Stimulated activated CD8-positive, alpha-beta memory T cell treated with anti-CD3 and anti-CD28 coated beads, Interleukin-7, amount 100 ng/mL, for 24 hours (primary cell): Measurements from ENCODE around the gene ALG1.
A peak's percentile ranks its signal among the peaks of the same experiment; 100 is the strongest.
"Not testable (repeated sequence)": the region's sequence is repeated elsewhere in the genome, so short reads cannot be mapped to it uniquely, and the experiment has no call there.

Experiments
- DNase-seq: peaks from one replicate; pipeline ENCODE4 v3.0.0-alpha.2; 2020; ENCODE audit warnings: low read depth

ALG1 gene

DNA sequence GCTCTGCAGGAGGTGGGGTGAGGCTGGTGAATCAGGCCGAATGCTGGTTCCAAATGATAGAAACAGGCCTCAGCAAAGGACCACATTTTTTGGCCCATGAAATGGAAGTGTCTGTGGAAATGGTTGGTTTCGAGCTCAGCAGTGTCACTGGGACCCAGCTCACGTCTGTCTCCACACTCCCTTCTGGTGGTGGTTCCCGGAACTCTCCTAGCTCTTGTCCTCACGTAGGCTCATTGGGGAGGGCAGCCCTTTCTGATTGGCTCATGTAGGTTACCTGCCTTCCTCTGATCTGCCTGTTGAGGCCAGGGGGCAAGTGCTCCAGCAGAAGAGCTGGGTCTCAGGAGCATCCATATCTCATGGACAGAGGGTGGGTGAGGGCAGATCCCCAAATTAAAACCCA lies 4.0 kb downstream of the ALG1 start:
- DNase-seq, result no peak

DNA sequence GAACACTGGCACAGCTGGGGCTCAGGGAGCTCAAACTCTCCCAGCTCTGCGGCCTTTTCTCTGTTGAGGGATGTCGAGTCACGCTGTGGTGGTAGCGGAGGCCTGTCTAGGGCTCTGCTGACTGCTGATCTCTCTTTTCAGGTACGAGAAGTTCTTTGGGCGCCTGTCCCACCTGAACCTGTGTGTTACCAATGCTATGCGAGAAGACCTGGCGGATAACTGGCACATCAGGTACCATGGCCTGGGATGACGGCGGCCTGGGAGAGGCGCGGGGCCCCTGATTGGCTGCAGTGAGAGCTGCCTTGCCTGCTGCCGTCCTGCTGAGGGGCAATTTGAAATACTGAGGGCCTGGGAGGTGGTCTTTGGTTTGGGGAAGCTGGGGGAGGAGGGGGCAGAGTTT lies 5.7 kb downstream of the ALG1 start:
- DNase-seq, result no peak

DNA sequence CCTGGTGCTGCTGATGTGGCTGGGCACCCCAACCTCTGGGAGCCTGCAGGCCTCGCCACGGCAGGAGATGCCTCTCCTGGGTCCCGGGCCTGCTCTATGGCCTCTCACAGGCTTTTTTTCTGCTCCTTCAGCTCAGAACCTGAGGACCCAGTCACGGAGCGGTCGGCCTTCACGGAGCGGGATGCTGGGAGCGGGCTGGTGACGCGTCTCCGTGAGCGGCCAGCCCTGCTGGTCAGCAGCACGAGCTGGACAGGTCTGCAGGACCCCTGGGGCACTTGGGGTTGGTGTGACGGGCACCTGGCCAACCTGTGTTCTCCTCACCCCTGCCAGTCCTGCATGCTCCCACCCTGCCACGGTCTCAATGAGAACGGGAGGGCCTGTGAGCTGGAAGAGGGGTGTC lies 7.0 kb downstream of the ALG1 start:
- no peak for DNase-seq

DNA sequence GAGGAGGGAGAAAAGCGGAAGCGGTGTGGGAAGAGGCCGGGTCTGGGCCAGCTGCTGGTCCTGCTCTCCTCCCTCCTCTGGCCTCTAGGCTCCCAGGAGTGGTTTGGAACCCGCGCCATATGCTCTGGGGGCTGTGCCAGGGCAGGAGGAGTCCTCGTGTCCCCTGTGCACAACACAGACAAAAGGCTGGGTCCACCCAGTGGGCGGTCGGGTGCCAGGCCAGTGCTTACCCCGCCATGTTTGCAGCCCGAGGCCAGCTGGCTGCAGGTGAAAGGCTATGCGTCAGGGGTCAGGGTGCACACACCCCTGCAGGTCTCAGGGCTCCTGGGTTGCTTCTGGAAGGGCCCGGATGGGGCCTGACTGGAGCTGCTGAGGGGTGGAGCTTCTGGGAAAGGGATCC lies 8.8 kb downstream of the ALG1 start:
- DNase-seq, result not testable (repeated sequence)

DNA sequence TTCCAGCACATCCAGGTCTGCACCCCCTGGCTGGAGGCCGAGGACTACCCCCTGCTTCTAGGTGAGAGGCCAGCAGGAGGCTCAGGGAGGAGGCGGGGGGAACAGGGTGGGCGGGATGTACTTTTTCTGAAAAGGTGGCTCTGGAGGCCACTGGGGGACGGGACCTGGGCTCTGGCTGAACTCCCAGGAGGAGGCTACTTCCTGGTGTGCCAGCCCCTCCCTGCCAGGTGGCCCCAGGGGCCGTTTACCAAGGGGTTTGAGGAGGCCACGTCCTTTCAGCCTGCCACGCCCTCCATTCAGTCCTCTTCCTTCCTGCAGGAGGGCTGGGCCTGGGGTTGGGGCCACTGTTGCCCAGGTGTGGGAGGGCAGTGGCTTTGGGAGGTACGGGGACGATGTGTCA lies 9.4 kb downstream of the ALG1 start:
- not testable (repeated sequence) for DNase-seq

DNA sequence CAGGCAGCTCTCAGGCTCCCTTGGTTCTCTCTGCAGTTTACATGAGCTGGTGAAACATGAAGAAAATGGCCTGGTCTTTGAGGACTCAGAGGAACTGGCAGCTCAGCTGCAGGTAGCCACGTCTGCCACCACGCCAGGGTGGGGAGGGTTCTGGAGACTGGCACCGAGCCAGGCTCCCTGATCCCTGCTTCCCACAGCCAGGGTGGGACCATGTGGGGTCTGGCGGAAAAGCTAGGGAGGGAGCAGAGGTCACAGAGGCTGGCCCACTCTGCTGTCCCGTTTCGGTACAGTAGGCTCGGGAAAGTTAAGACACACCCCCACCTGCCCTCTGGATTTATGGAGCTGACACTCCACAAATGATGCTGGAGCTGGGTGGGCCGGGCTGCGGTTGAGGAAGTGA lies 12.0 kb downstream of the ALG1 start:
- not testable (repeated sequence) for DNase-seq

DNA sequence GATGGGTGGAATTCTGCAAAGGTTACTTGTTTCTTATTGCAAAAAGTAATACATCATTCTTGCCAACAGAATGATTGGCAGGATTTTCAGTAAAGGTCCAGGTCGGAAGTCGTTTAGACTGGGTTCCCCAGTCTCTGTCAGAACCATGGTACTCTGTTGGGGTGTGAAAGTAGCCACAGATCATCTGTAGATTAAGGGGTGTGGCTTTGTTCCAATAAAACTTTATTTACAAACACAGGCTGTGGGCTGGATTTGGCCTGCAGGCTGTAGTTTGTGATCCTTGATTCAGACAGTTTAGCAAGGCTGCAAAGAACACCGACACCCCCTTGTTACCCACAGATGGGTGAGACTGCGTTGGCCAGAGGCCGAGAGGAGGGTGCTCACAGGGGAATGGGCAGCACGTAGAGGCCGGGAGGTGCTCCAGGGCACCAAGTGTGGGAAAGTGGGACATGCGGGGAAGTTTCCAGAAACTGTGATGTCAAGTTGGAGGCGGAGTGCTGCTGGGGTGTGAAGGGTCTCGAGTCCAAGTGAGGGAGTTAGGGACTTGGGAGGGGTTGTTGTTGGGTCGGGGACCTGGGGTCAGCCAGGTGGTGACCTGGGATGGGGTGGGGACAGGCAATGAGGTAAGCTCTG lies 12.6 kb downstream of the ALG1 start:
- DNase-seq, result not testable (repeated sequence)

DNA sequence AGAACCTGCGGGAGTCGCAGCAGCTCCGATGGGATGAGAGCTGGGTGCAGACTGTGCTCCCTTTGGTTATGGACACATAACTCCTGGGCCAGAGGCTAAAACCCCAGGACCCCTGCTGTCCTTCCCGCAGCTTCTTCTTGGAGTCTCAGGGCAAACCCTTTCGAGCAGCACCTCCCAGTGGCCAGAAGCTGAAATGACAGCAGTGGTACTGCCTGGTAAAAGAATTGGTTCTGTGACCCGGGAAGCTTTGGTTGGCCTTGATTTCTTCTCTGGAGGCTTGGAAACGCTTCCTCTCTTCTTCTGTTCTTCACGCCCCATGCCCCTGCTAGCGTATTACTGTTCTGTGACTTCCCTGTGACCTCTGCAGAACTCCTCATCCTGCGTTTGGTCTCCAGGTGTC lies 13.2 kb downstream of the ALG1 start:
- peak; percentile 41 for DNase-seq

DNA sequence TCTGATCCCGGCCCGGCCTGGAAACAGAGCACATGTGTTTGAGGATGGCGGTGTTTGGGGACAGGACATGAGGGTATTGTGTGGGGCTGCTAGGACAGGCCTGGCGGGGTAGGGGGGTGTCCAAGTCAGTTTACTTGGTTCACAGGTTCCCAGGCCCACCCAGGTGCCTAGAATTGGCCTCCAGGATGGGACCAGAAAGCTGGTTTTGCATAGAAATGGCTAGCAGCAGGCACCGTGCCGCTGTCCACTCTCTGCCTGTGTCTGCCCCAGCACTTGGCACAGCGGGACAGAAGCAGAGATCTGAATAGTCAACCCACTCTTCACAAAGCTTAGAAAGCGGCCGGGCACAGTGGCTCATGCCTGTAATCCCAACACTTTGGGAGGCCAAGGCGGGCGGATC lies 14.1 kb downstream of the ALG1 start:
- DNase-seq, result not testable (repeated sequence)

DNA sequence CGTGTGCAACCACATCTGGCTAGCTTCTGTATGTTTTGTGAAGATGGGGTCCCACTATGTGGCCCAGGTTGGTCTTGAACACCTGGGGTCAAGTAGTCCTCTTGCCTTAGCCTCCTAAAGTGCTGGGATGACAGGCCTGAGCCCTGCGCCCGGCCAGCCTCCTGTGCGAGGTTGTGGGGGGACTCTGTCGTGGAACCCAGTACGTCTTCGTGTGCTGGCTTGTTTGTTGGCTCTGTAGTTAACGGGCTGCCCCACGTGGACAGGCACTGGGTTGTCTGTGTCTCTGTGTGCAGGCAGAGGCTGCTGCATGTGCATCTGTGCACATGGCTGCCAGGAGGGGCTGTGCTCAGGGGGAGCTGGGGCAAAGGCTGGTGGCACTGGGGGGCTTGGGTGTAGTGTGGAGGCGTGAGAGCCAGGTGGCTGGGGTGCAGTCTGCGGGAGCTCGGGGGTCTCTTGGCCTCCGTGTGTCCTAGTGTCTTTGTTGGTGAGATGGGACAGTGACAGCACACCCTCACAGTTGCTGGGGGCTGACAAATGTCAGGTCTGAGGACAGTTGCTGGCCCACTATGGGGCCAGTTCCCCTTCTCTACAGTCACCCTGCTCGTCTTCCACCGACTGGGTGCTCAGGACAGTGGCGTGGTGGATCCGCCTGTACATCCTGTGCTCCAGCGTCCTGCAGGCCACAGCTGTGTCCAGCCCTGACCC lies 16.6 kb downstream of the ALG1 start:
- not testable (repeated sequence) for DNase-seq

DNA sequence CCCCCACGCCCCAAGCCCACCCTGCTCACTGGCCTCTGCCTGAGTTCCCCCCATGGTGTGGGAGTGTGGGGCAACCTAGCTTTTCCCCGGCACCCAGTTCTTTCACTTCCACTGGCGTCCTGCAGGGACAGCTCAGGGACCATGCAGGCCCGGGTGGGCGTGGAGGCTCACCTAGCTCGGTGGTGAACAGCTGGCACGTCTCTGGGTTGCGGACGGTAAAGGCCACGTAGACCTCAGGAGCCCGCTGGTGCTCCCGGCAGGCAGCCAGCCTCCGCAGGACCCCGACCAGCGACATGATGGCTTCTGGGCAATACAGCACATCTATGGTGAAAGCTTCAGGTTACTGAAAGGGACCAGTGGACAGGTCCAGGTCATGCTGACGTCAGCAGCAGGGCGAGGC lies 17.3 kb downstream of the ALG1 start:
- not testable (repeated sequence) for DNase-seq

DNA sequence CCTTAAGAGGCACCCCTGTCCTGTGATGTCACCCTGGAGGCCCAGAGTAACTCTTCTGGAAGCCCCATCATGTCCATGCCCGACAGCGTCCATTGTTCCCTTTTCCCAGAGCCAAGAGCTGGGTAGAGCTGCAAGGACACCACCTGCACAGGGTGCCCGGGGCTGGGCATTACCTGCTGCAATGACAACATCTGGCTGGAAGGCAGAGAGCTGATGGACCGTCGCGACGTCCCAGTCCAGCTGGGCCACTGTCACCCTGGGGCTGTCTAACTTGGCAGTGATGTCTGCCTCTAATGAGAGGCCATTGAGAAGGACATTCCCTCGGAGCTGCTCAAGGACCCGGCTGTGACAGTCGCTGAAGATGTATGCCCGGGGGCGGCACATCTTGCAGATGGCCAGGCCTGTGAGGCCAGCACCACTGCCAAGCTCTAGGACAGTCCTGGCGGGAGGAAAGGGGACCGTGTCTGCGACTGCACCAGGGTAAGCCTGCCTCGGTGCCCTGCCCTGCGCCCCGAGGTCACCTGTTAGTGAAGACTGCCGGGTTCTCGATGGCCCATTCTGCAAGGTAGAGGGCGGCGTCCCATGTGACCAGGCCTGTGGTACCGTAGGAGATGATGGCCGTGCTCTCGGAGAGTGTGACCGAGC lies 18.4 kb downstream of the ALG1 start:
- not testable (repeated sequence) for DNase-seq

DNA sequence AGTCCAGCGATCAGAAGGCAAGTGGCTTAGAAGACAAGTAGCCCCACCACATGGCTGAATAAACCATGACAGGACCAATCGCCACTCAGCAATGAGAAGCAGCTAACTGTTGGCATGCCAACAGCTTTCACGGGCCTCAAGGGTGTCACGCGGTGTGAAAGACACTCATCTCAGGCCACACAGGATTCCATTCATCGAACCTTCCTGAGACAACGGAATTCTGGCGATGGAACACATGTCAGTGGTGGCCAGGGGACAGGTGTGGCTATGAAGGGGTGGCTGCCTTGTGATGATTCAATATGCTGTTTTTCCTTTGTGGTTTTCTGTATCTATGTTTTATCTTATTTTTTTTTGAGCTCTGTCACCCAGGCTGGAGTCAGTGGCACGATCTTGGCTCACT lies 18.9 kb downstream of the ALG1 start:
- DNase-seq, result not testable (repeated sequence)

DNA sequence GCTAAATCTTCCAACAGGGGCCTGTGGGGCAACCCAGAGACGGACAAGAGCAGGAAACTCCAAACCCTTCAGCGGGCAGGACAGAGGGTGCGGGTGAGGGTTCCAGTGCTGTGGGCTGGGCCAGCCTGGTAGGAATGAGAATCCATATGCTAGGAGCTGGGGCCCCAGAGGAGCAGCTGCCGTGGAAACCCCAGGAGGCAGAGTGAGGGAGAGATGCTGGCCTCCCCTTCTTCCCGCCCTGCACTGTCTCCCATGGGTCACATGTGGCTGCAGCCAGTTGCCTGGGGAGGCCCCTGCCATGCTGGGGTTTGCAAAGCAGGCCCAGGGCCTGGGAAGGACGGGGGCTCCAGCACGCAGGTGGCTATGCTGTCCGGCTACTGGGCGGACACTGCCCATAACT lies 21.4 kb downstream of the ALG1 start:
- not testable (repeated sequence) for DNase-seq

DNA sequence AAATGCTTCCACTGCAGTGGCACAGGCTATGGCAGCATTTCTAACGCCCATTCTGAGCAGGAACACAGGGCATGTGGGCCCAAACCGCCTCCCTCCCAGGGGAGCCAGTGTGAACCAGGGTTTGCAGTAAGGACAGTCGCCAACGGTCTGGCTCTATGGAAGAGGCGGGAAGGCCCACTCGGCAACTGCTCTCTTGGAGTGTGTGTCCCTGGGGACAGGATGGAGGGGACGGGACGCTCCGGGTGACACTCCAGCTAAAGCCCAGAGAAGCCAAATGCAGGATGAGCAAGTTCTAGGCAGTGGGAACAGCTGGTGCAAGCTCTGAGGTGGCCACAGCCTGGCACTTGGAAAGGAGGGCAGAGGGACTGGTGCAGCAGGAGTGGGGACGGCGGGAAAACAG lies 22.1 kb downstream of the ALG1 start:
- DNase-seq, result not testable (repeated sequence)

DNA sequence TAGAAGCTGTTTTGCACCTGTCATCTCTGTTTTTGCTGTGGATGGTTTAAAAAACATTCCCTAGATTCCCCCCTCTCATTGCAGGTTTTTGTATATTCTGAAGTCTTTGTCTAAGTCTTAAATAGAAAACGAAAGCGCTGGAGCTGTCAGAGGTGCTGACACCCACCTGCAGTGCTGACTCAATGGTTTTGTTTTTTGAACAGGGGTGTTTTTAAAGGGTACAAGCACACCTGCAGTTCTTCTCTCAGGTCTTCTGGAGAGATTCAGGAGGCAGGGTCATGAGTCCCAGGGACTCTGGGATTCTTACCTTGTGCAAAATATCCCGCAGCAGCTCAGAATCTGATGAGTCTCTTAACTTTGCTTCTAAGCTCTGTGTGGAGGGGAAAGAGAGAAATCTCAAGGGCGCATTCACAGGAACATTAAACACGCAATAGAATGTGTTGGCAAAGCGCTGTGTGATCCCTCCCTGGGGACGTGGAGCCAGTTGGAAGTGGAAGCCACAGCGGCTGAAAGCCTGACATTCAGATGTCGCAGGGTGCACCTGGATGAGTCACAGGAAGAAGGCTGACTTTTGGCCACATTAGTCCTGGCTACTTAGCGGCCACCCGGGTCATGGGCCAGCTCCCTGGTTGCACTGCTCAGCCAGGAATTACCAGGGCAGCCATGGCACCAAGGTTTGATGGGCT lies 23.6 kb downstream of the ALG1 start:
- not testable (repeated sequence) for DNase-seq

DNA sequence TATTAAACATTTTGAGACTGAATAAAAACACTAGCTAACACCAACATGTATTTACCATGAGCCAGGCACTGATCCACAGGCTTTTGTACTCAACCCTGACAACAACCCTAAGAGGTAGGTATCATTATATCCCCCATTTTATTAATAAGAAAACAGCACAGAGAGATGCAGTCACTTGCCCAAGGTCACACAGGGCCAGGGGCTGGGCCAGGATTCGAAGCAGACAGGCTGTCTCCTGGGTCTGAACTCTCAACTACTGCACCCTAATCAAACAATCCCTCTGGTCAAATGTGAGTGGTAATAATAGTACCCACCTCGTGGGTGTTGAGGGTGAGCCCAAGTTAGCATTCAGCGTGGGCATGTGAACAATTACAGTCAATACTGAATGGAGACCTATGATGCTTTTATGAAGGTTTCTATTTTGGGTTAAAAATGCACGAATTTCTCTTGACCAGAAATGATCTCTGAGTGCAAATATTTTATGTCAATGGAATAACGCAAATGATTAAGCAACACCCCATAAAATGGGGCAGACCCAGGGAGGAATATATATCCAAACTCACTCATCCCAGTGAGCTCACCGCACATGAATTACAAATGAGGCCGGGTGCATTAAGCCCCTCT lies 24.9 kb downstream of the ALG1 start:
- DNase-seq, result not testable (repeated sequence)

DNA sequence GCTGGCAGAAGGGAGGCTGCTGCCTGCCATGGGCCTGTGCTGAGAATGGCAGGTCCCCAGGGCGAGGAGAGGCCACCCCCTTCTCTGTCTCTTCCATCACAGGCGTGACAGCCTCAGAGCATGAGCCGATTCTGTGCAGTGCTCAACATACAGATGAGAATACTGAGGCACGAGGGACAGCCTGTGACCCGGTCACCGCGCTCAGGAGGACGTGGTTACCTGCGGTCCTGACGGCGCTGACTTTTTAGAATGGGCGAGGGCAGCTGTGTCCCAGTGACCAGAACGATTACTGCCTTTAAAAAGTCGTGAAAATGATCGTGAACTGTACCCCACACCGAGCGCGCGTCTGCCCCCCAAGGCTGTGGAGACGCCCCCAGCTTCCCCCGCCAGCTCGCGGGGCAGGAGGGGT lies 25.4 kb downstream of the ALG1 start:
- not testable (repeated sequence) for DNase-seq

DNA sequence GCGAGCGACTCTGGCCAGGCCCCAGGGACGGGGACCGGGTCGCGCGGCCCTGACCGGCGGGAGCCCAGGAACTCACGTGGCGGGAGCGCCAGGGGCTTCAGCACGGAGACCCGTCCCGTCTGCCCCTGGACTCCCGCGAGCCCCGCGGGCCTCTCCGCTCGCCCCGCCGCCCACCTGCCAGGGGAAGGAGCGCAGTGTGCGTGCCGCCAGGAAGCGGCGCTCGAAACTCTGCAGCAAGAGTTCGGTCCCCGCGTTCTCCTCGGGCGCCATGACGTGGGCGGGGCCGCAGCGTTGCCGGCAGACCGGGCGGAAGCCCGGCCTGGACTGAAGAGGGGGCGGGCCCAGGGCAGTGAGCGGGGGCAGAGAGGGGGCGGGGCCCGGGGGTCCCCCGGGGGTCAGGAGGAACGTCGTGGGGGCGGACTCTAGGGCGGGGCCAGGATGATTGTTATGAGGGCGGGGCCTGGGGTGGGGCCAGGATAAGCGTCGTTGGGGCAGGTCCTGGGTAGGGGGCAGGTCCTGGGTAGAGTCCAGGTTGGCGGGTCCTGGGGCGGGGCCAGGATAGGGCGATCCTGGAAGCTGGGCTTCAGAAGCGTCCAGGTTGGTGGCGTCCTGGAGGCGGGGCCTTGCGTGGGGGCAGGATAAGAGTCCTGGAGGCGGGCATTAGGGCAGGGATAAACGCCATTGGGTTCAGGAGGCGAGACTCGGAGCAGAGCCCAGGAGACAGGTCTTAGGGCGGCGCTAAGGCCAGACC lies 26.0 kb downstream of the ALG1 start, which contains the start of gene EEF2KMT:
Gene EEF2KMT, minus strand, starts transcription at position 326 of the 751 bp plus-strand sequence. Its CDS starts 56 bp downstream, at position 270.
- DNase-seq, result peak; percentile 94

DNA sequence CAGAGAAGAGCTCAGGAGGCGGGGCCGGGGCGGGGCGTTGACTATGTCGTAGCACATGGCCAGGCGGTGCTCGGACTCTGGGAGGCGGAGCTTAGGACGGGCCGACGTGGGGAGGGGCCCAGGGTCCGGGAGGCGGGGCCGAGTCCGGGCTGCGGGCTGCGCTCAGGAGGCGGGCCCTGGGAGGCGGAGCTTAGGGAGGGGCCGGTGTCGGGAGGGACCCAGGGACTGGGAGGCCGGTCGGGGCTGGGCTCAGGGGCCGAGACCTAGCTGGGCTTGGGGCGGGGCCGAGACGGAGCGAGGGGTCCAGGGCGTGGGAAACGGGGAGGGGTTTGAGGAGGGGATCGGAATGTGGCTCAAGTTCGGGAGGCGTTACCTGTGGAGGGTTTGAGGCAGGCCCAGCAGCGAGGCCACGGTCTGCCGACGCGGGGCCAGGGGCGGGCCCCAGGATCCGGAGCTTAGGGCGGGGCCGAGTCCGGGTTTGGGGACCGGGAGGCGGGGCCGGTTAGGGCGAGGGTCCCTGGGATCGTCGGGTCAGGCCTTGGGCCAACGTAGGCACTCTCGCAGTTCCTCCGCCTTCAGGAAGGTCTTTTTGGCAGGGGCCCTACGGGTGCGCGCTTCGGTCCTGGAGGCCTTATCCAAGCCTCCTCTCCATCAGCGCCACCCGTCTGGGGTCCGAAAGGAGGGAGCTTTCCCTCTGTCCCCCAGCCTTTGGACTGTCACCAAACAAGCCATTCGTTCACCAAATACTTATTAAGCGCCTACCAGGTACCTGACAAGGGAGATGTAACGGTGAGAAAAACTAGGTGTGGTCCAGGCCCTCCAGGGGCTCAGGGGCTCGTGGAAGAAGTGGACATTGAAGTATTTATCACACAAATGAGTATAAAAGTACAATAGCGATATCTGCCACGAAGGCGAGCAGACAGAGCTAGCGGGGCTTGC lies 26.8 kb downstream of the ALG1 start:
- DNase-seq, result not testable (repeated sequence)
